K562 (cell line): Measurements from ENCODE around the gene UBL5. TPM values are rescaled to one million over a fixed set of nuclear protein-coding genes. Genes with fewer than 3 reads are reported as not detected.
A peak's percentile ranks its signal among the peaks of the same experiment; 100 is the strongest.

Source experiments
- ATAC-seq: fragments of 200-7000 bp; cut with Tn5 transposase; 3 replicates; pipeline ENCODE4 v1.9.1; 2020; ENCODE audit warnings: moderate library complexity
- BruUV-seq: library from RNA; stranded (reverse); fragments of 400-500 nt; replicated peaks from 2 replicates; lab custom pipeline; 2021; lab: Mats Ljungman, UMichigan
- CTCF ChIA-PET: fragments of 300-600 bp; formaldehyde crosslinking; extraction: SDS; loops from one replicate; lab custom pipeline; 2021; ENCODE audit warnings: low intra/inter-chr PET ratio; lab: Yijun Ruan, JAX
- POLR2A ChIA-PET: fragments of 300-600, 350-650 bp; sonication (Branson Sonifier 250); formaldehyde crosslinking; extraction: SDS; loops from one replicate; lab custom pipeline; 2021; ENCODE audit warnings: antibody characterized with exemption, inconsistent platforms; lab: Yijun Ruan, JAX
- DNase-seq, 4 experiments: peaks; one replicate each; pipeline versions ENCODE4 v3.0.0 to v3.0.0-alpha.2; 2011 to 2018; ENCODE audit warnings: low spot score in 3 of 4, mixed read lengths in 3 of 4; ENCODE audit errors: extremely low read depth in 1 of 4
- FAIRE-seq: peaks from 2 replicates; lab custom pipeline; 2011; peaks lifted over from hg19 to GRCh38; lab: Jason Lieb, UNC
- H2AFZ ChIP-seq: 2 replicates; pipeline ENCODE4 v1.6.0; 2011; ENCODE audit warnings: low read depth, low read length, control low read depth, inconsistent platforms
- H3K27ac ChIP-seq: fragments of 200-600 bp; 3 replicates; pipeline ENCODE4 v1.8.0; 2011; ENCODE audit warnings: low read depth, mild to moderate bottlenecking, control low read depth, inconsistent platforms, low read length, moderate library complexity, mixed read lengths; ENCODE audit errors: extremely low read depth
- H3K27me3 ChIP-seq, 2 experiments: fragments of 300-600 bp in 1 of 2; 2 replicates in 1 of 2; 3 replicates in 1 of 2; pipeline versions ENCODE4 v1.6.0 to v1.8.0; 2011; ENCODE audit warnings: inconsistent platforms in 2 of 2, low read length in 2 of 2, mild to moderate bottlenecking in 1 of 2, mixed read lengths in 1 of 2, moderate library complexity in 1 of 2; ENCODE audit not compliant: control insufficient read depth in 2 of 2, insufficient read depth in 2 of 2
- H3K36me3 ChIP-seq: fragments of 300-600 bp; 3 replicates; pipeline ENCODE4 v1.8.0; 2011; ENCODE audit warnings: mild to moderate bottlenecking, low read length, inconsistent platforms; ENCODE audit not compliant: control insufficient read depth, insufficient read depth
- H3K4me1 ChIP-seq, 2 experiments: fragments of 200-600 bp in 1 of 2; replicated peaks in 1 of 2; 2 replicates in 1 of 2; 3 replicates in 1 of 2; pipeline versions ENCODE4 v1.5.1 to v1.8.0; 2011; ENCODE audit warnings: inconsistent platforms in 2 of 2, low read length in 2 of 2, mild to moderate bottlenecking in 1 of 2, mixed read lengths in 1 of 2, moderate library complexity in 1 of 2; ENCODE audit not compliant: control insufficient read depth in 2 of 2, insufficient read depth in 2 of 2
- H3K4me2 ChIP-seq: 2 replicates; pipeline ENCODE4 v1.6.1; 2011; ENCODE audit warnings: low read length, control low read depth, inconsistent platforms, mixed read lengths; ENCODE audit not compliant: insufficient read depth
- H3K4me3 ChIP-seq: fragments of 200-600 bp; sonication (generic), shearing (Covaris generic); 2 replicates; pipeline ENCODE4 v1.5.1; 2016; ENCODE audit warnings: control low read depth, inconsistent platforms
- H3K79me2 ChIP-seq: fragments of 200-600 bp; 3 replicates; pipeline ENCODE4 v1.8.0; 2011; ENCODE audit warnings: low read length, inconsistent platforms; ENCODE audit not compliant: control insufficient read depth, insufficient read depth
- H3K9ac ChIP-seq, 2 experiments: 2 replicates each; pipeline versions ENCODE4 v1.6.0 to v1.6.1; 2011; ENCODE audit warnings: low read depth in 2 of 2, low read length in 2 of 2, control low read depth in 1 of 2, inconsistent platforms in 1 of 2, mild to moderate bottlenecking in 1 of 2, mixed read lengths in 1 of 2; ENCODE audit not compliant: insufficient read depth in 1 of 2
- H3K9me1 ChIP-seq: one replicate; pipeline ENCODE4 v1.6.0; 2011; ENCODE audit warnings: inconsistent platforms, mild to moderate bottlenecking, low read length, moderate library complexity; ENCODE audit not compliant: control insufficient read depth, insufficient read depth
- H3K9me3 ChIP-seq: replicated peaks from 2 replicates; pipeline ENCODE4 v1.5.1; 2011; ENCODE audit warnings: low read depth, low read length, inconsistent platforms; ENCODE audit not compliant: control insufficient read depth, insufficient read depth
- H4K20me1 ChIP-seq: replicated peaks from 2 replicates; pipeline ENCODE4 v1.6.1; 2011; ENCODE audit warnings: low read length, inconsistent platforms, mixed read lengths; ENCODE audit not compliant: control insufficient read depth, insufficient read depth
- ATF3 ChIP-seq, 2 experiments: fragments of 450-650 bp in 1 of 2; sonication (generic) in 1 of 2; formaldehyde crosslinking in 1 of 2; IDR thresholded peaks in 1 of 2; conservative IDR thresholded peaks in 1 of 2; 2 replicates each; pipeline versions ENCODE4 v1.6.1 to v1.8.1; 2016 to 2023; ENCODE audit warnings: mild to moderate bottlenecking in 2 of 2, moderate library complexity in 2 of 2, inconsistent platforms in 1 of 2, missing genetic modification reagents in 1 of 2
- CBFA2T3 ChIP-seq: fragments of 450-650 bp; IDR thresholded peaks from 2 replicates; pipeline ENCODE4 v1.6.1; 2017
- CREB5 ChIP-seq: fragments of 250-450 bp; sonication (Bioruptor Pico); IDR thresholded peaks from 2 replicates; pipeline ENCODE4 v1.5.0; 2020; ENCODE audit warnings: mild to moderate bottlenecking
- E2F5 ChIP-seq: sonication (generic); formaldehyde crosslinking; IDR thresholded peaks from 2 replicates; pipeline ENCODE4 v1.8.0; 2022; ENCODE audit warnings: mild to moderate bottlenecking, missing genetic modification reagents
- E2F8 ChIP-seq: fragments of 450-650 bp; IDR thresholded peaks from 2 replicates; pipeline ENCODE4 v1.7.1; 2018; ENCODE audit warnings: mild to moderate bottlenecking, low read depth; ENCODE audit not compliant: partially characterized antibody
- HCFC1 ChIP-seq: IDR thresholded peaks from 2 replicates; pipeline ENCODE4 v1.6.1; 2012; ENCODE audit warnings: low read depth, low read length, improper control_type of control experiment
- HES1 ChIP-seq: fragments of 450-650 bp; IDR thresholded peaks from 2 replicates; pipeline ENCODE4 v1.6.1; 2016; ENCODE audit warnings: low read depth, mild to moderate bottlenecking, moderate library complexity
- MCM7 ChIP-seq, 2 experiments: fragments of 450-650 bp; IDR thresholded peaks; 2 replicates each; pipeline ENCODE4 v1.6.1; 2016 to 2018
- MXD1 ChIP-seq: fragments of 250-450 bp; sonication (Bioruptor Pico); IDR thresholded peaks from 2 replicates; pipeline ENCODE4 v1.8.0; 2021; ENCODE audit warnings: borderline replicate concordance, mild to moderate bottlenecking, moderate library complexity; ENCODE audit not compliant: poor library complexity, severe bottlenecking
- NR2C2 ChIP-seq, 2 experiments: fragments of 200-800 bp in 1 of 2; sonication (Bioruptor generic) in 1 of 2; sonication (generic) in 1 of 2; formaldehyde crosslinking in 1 of 2; IDR thresholded peaks; 2 replicates each; pipeline versions ENCODE4 v1.6.1 to v1.8.0; 2016 to 2022; ENCODE audit warnings: mild to moderate bottlenecking in 1 of 2, missing compliant biosample characterization in 1 of 2, missing genetic modification characterization in 1 of 2, missing genetic modification reagents in 1 of 2
- PHB2 ChIP-seq: fragments of 450-650 bp; IDR thresholded peaks from 2 replicates; pipeline ENCODE4 v1.6.1; 2017; ENCODE audit warnings: low read depth
- SLC30A9 ChIP-seq: fragments of 250-450 bp; sonication (Bioruptor Pico); IDR thresholded peaks from 2 replicates; pipeline ENCODE4 v1.8.0; 2022; ENCODE audit warnings: mild to moderate bottlenecking, moderate library complexity
- ZNF134 ChIP-seq: fragments of 250-450 bp; sonication (Bioruptor Pico); conservative IDR thresholded peaks from 2 replicates; pipeline ENCODE4 v1.4.0; 2020
- WGBS: fragments of 100-300 bp; shearing (Covaris generic); methylation state at CpG from one replicate; pipeline ENCODE4 v1.1.6; 2016; ENCODE audit warnings: low coverage, mixed read lengths; ENCODE audit not compliant: insufficient coverage; ENCODE audit errors: missing lambda C conversion rate; 5-methylcytosine and 5-hydroxymethylcytosine counted together
- in situ Hi-C: fragments of 300-500 bp; cut with MboI; formaldehyde crosslinking; loops from 4 replicates; pipeline ENCODE4 v1.15.0; 2018; ENCODE audit warnings: inconsistent platforms, mixed read lengths
- intact Hi-C: fragments of 100-400 bp; cut with micrococcal nuclease; formaldehyde crosslinking; loops from 2 replicates; pipeline ENCODE4 v1.14.2; 2022
- polyA plus RNA-seq, 8 experiments: library from polyadenylated mRNA; depleted of rRNA in 4 of 8; stranded (reverse) in 5 of 8; unstranded in 3 of 8; fragments of >200 nt; fragmentation: Nextera tagmentation in 2 of 8; fragmentation: Illumina TruSeq in 1 of 8; extraction: Ambion mirVana in 2 of 8; extraction: Trizol in 1 of 8; gene quantifications; 2 replicates each; pipeline versions ENCODE4 v1.2.1 to v1.2.3, GENCODE V29; 2011 to 2014; ENCODE audit warnings: inconsistent platforms in 1 of 8, missing spikeins in 1 of 8
- total RNA-seq, 7 experiments: library from RNA; depleted of rRNA in 6 of 7; stranded (reverse); fragments of >200 nt in 6 of 7; fragmentation: Illumina TruSeq in 2 of 7; extraction: Trizol in 2 of 7; gene quantifications; 2 replicates each; pipeline versions ENCODE4 v1.2.1 to v1.2.3, GENCODE V29; 2011 to 2021; ENCODE audit warnings: low replicate concordance in 1 of 7

The UBL5 gene
- total and polyA plus RNA-seq, 9 of the 15 experiments (the other 6 are each of a cell fraction or from before 2014, with no cell fraction given), result 410 to 1,266 (median 613) TPM

GRCh38 chr19:9857076-9857721 lies 29.5 kb downstream of the UBL5 start:
- FAIRE-seq, result no peak
- H3K9me3 ChIP-seq, result no peaks in the 10 kb centered on the region
- no peaks in the 10 kb centered on the region for H3K79me2 ChIP-seq
- H4K20me1 ChIP-seq, result peaks cover 4% of the 10 kb centered on the region; the same call in 1 of the 2 replicates
- H3K9me1 ChIP-seq, result no peaks in the 10 kb centered on the region
- DNase-seq, result no peak
- H3K9ac ChIP-seq, result no peak overlapping the region
- H3K4me1 ChIP-seq, result peaks cover 12 to 22% of the 10 kb centered on the region in 2 experiments; a peak in 4 of 5 replicates
- no peak overlapping the region for H3K4me3 ChIP-seq
- ChIA-PET POLR2A (interaction anchor here (0.8 to 1.4 kb wide), 2 partner anchors 10 to 17 kb away, joined by 3 to 5 read pairs; no protein-coding TSS in a partner anchor), CTCF (no interaction called here)
- intact Hi-C loops (no loop called here), in situ Hi-C loops (no loop called here)
- no peak overlapping the region for H2AFZ ChIP-seq
- ATAC-seq, result no peak
- H3K27ac ChIP-seq, result no peak overlapping the region
- no peaks in the 10 kb centered on the region for H3K36me3 ChIP-seq
- BruUV-seq, result no TSS peak
- peaks cover 2 to 15% of the 10 kb centered on the region in 2 experiments; a peak in 3 of 5 replicates for H3K27me3 ChIP-seq
- WGBS, result 63% methylated on average over 12 of the region's 13 CpGs
- H3K4me2 ChIP-seq, result no peak overlapping the region
- TF ChIP-seq ZNF134 (CRISPR knock-in tag) (no peak), ATF3 (IDR thresholded peaks at IDR 0.05) (no peak), ATF3 (CRISPR knock-in tag; conservative IDR thresholded peaks at IDR 0.05) (no peak), MCM7 (IDR thresholded peaks at IDR 0.05) (no peak), E2F8 (no peak), SLC30A9 (CRISPR knock-in tag) (no peak), HCFC1 (no peak), E2F5 (CRISPR knock-in tag) (no peak), NR2C2 (CRISPR knock-in tag; IDR thresholded peaks at IDR 0.05) (no peak), NR2C2 (tag; IDR thresholded peaks at IDR 0.05) (peak; percentile 74), MXD1 (CRISPR knock-in tag) (no peak), CREB5 (CRISPR knock-in tag) (no peak), CBFA2T3 (0 out of 2 replicates have a peak, but pooled peaks have one; percentile 9), HES1 (no peak), PHB2 (no peak)
